Measurements from ENCODE around the gene LRRC8A.

LRRC8A gene

DNA sequence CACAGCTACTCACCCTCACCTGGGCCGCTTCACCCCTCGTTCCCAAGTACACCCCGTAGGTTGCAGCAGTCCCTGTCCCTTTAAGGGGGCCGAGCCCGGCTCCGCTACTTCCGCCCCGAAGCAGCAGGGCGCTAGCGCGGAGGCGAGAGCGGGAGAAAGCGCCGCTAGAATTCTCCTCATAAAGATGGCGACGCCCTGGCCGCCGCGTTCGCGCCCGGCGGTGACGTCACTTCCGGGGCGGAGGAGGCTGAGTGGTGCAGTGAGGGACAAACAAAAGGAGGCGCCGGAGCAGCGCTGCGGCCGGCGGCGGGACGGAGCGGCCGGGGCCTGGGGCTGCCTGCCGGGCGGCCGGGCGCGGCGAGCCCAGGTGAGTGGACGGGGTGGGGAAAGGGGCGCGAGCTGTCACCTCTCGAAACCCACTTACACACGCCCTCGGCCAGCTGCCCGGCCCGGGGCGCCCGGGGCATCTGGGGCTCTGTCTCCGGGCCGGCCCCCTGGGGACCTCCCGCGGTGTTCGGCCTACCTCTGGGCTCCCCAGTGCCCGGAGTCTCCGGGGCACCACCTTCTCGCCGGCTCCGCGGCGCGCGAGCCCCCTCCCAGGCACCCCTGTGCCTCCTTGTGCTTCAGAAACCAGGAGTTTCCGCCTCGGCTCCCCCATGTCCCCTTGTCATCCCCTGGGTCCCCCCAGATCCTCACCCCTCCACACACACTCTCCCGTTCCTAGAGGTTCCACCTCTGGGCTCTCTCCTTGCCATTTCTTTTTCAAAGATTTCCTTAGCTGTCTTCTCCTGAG, at the start of gene LRRC8A, which contains the start of gene KYAT1:
Gene LRRC8A (plus strand): TSS at position 250 of the 793 bp plus-strand sequence. CDS start 25,032 bp downstream, outside the sequence.
Gene KYAT1 (minus strand): TSS at position 67 of the 793 bp plus-strand sequence. CDS start 36,545 bp downstream, outside the sequence.
- peak within 1 kb of the TSS; percentile 97 to 100 for H3K27ac ChIP-seq
- peak; percentile 99 for DNase-seq (ENCODE audit: low spot score)
- TF ChIP-seq, protein P1, sequence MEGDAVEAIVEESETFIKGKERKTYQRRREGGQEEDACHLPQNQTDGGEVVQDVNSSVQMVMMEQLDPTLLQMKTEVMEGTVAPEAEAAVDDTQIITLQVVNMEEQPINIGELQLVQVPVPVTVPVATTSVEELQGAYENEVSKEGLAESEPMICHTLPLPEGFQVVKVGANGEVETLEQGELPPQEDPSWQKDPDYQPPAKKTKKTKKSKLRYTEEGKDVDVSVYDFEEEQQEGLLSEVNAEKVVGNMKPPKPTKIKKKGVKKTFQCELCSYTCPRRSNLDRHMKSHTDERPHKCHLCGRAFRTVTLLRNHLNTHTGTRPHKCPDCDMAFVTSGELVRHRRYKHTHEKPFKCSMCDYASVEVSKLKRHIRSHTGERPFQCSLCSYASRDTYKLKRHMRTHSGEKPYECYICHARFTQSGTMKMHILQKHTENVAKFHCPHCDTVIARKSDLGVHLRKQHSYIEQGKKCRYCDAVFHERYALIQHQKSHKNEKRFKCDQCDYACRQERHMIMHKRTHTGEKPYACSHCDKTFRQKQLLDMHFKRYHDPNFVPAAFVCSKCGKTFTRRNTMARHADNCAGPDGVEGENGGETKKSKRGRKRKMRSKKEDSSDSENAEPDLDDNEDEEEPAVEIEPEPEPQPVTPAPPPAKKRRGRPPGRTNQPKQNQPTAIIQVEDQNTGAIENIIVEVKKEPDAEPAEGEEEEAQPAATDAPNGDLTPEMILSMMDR (IDR thresholded peaks at IDR 0.05): no peak
- peak within 1 kb of the TSS; percentile 96 for H3K4me3 ChIP-seq

DNA sequence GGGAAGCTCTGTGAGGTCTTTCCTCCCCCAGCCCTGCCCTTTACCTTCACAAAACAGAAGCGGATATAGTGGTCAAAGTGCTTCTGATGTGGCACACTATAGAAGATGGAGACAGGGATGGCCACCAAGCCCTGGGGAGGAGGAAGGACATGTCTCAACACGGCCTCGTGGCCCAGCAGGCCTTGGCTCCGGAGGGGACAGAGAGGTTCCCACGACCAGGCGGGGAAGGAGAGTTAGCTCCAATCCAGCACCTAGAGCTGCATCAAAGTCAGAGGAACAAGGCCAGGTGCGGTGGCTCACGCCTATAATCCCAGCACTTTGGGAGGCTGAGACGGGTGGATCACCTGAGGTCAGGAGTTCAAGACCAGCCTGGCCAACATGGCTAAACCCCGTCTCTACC, 48.2 kb upstream of the LRRC8A start:
- Histone ChIP-seq H3K4me3 (no peak overlapping the region), H3K27ac (no peak overlapping the region)
- no peak for DNase-seq (ENCODE audit: low spot score)
- TF ChIP-seq, protein P1 (IDR thresholded peaks at IDR 0.05): no peak

DNA sequence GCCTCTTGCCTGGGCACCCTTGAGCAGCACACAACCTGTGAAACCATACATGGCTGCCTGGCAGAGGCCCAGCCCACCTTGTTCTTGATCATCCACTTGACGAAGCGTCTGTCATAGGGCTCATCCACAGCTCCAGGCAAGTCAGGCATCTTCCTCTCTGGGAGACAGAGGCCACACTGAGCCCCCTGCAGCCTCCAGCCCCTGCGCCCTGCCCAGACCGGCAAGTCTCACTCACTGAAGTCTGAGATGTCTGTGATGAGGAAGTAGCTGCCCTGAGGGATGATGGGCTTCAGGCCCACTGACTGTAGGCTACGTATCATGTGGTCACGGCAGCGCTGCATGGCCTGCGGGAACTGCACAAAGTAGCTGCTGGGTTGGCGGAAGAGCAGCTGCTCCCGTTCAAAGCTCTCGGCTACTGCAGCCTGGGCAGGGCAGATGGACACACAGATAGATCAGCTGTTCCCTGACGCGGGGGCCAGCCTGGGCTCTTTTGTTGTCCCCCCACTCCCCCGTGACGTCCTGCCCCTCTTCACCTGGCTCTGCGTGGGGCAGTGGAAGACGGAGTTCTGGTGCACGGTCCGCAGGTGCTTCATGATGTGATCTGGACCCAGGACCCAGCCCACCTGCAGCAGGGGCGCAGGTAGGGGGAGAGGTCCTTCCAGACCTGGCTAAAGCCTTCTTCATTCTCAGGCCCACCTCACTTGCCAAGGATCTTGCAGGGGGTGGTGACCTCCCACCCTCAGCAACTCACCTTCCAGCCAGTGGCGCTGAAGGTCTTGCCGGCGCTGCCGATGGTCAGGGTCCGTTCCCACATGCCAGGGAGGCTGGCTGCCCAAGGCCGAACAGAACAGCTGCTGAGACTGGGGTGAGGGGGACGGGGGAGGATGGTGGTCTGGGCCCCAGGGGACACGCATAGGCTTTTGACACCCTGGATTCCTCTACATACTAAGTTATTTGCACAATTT, 46.4 kb upstream of the LRRC8A start:
- TF ChIP-seq, protein P1 (IDR thresholded peaks at IDR 0.05): no peak
- no peak for DNase-seq (ENCODE audit: low spot score)
- H3K4me3 ChIP-seq: no peak overlapping the region
- H3K27ac ChIP-seq: no peak overlapping the region

DNA sequence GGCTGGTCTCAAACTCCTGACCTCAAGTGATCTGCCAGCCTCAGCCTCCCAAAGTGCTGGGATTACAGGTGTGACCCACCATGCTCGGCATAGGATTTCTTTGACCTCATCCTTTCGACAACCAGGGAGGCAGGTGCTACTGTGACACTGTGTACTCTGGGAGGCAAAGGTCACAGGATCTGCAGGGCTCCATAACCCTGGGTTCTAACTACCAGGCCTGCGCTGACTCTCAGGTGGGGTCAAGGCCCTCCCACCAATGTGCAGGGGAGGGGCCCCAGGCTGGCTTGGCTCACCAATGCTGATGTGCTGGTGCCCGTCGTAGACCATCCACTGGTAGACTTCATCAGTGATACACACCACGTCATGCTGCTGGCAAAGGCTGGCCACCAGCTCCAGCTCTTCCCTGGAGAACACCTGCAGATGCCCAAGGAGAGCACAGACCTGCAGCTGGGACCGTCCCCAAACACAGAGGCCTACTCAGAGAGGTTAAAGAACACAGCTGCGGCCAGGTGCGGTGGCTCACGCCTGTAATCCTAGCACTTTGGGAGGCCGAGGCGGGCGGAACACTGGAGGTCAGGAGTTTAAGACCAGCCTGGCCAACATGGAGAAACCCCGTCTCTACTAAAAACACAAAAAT, 45.3 kb upstream of the LRRC8A start:
- no peak for DNase-seq (ENCODE audit: low spot score)

DNA sequence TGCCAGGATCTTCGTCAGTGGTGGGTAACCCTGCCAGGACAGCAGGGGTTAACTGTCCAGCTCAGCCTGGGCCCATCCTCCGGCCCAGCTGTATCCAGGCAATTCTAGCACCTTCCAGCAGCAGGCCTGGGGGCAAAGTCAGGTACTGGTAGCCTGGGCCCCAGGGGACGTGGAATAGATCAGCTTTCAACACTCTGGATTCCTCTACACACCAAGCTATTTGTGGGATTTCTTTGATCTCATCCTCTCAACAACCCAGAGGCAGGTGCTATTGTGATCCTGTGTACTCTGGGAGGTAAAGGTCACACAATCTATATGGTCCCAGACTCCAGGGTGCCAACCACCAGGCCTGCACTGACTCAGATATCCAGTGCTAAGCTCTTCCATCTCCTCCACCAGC, 43.6 kb upstream of the LRRC8A start:
- no peak for DNase-seq (ENCODE audit: low spot score)
- H3K27ac ChIP-seq: no peak overlapping the region
- no peak overlapping the region for H3K4me3 ChIP-seq
- TF ChIP-seq, protein P1 (IDR thresholded peaks at IDR 0.05): no peak

More for the DNA sequence above, 45.3 kb upstream of the LRRC8A start:
- Histone ChIP-seq H3K4me3 (no peak overlapping the region), H3K27ac (no peak overlapping the region)
- TF ChIP-seq, protein P1 (IDR thresholded peaks at IDR 0.05): no peak

DNA sequence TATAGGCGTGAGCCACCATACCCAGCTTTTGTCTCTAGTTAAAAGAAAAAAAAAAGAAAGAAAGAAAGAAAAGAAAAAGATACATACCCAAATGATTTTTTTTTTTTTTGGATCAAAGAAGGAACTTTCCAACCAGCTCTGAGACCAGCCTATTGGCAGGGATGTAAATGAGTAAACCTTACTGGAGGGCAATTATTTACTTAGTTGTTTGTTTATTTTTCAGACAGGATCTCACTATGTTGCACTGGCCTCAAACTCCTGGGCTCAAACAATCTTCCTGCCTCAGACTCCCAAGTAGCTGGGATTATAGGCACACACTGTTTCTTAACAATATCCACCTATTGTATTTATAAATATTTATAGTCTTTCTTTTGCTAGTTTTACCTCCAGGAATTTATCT, 41.4 kb upstream of the LRRC8A start:
- Histone ChIP-seq H3K4me3 (no peak overlapping the region), H3K27ac (no peak overlapping the region)
- TF ChIP-seq, protein P1 (IDR thresholded peaks at IDR 0.05): no peak
- no peak for DNase-seq (ENCODE audit: low spot score)
